Measurements from ENCODE around the gene IGFBPL1.

IGFBPL1 gene

GRCh38 chr9:38357350-38358114 lies 66.7 kb downstream of the IGFBPL1 start:
- DNase-seq (ENCODE audit: low spot score): no peak

- DNase-seq (ENCODE audit: low spot score): no peak
Observed at GRCh38 chr9:38356851-38357250, 67.4 kb downstream of the IGFBPL1 start.
